Middle frontal gyrus (tissue), 1 donor: Measurements from ENCODE around the gene METTL8.

ENCODE experiments used
- DNase-seq: peaks from one replicate; pipeline ENCODE4 v3.0.0-alpha.2; 2015; ENCODE audit warnings: low spot score; ENCODE audit errors: extremely low spot score

The METTL8 gene

DNA sequence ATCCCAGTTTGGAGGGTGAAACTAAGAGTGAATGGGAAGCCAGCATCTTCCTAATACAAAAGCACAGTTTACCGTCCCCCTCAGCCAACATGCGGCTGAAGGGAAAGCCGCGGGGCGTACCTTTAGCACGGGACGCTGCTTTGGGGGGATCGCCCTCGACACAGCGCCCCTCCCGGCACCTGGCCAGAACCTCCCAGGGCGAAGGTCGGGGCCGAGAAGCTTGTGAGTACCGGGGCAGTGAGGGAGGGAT is at the start of gene METTL8:
METTL8 (minus strand) TSS at position 228 of the 250 bp plus-strand sequence. CDS start 41,805 bp downstream, outside the sequence.
- no peak for DNase-seq

DNA sequence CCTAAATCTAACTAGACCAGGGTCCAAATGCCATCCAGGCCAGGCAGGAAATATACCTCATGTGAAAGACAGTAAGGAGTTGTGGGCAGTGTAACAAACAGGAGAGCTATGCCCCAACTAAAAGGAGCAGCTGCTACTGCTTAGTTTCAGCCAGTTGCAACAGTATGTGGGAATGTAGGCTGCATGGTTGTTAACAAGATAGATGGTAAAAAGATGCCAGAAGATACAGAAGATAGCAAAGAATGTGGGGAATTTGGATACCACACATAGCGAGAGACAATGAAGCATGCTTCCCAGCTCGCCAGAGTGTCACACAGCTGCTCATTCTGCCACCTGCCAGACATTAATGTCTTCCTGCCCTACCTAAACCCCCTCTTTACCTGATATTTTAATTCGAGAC is 49.1 kb upstream of the METTL8 start:
- no peak for DNase-seq

- DNase-seq = no peak
These were observed 48.5 kb upstream of the METTL8 start for GRCh38 chr2:171482308-171482707.

DNA sequence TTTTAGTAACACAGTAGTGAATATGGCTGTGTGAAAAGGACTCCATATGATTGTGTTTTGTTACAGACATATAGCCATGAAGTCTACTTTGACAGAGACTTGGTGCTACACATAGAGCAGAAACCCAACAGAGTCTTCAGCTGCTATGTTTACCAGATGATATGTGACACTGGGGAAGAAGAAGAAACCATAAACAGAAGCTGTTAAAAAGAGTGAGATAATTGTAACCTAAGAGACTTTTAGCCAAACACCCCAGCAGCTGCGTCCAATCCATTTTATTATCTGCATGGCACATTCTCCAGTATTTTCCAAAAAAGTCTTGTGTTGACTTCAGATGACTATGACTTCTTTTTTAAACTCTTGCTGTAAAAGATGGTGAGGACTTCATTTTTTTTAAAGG is 47.1 kb upstream of the METTL8 start:
- DNase-seq = no peak

- no peak for DNase-seq
These were observed 45.5 kb upstream of the METTL8 start for GRCh38 chr2:171479154-171479814.

- no peak for DNase-seq
These were observed 44.6 kb upstream of the METTL8 start for GRCh38 chr2:171478345-171478744.

GRCh38 chr2:171475979-171476378 is 42.2 kb upstream of the METTL8 start:
- DNase-seq = no peak

DNA sequence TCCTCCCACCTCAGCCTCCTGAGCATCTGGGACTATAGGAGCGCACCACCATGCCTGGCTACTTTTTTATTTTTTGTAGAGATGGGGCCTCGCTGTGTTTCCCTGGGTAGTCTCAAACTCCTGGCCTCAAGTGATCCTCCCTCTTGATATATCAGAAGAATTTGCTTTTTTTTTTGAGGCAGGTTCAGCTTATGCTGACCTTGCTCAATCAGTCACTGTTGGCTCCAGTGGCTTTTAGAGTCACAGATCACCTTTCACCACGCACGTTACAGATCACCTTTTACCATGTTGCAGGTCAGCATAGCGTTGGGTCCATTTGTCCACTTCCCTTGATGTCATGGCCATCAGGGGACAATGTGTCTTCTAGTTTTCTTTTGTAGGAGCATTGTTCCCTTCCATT is 36.3 kb upstream of the METTL8 start:
- DNase-seq = no peak

DNA sequence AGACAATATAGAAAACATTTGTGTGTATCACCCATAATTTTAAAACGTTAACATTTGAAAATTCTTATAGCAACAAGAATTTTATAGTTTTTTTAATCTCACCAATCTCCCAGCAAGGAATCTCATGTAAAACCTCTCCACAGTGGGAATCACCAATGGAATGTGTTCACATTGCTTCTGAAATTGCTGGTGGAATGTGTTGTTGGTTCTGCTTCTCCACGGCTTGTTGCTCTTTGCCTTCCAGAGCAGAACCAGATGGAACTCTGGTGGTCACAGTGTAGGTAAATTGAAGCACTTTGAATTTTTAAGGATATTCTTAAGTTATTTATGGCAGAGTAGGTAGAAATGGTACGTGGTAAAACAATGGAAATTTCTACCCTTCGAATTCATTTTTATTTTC is 35.4 kb upstream of the METTL8 start:
- no peak for DNase-seq

- DNase-seq = no peak
These were observed 26.7 kb upstream of the METTL8 start for GRCh38 chr2:171460537-171460936.

- DNase-seq = no peak
These were observed 25.7 kb upstream of the METTL8 start for GRCh38 chr2:171459498-171459897.

DNA sequence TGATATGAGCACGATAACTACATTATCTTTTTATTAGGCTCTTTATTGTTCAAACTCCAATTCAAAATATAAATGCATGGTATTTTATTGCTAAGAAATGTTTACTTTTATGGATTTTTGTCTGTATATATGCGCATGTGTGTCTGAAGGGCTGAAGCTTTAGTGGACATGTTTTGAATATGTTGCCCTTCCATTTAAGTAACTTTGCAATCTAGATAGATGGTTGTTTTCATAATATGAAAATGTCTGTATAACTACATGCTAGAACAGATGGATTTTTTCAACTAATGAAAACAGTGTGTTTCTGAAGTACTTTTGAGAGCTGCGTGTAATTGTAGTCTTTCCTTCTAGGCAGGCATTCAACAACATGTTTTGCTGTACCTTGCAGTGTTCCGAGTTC is 19.0 kb upstream of the METTL8 start:
- DNase-seq = no peak

DNA sequence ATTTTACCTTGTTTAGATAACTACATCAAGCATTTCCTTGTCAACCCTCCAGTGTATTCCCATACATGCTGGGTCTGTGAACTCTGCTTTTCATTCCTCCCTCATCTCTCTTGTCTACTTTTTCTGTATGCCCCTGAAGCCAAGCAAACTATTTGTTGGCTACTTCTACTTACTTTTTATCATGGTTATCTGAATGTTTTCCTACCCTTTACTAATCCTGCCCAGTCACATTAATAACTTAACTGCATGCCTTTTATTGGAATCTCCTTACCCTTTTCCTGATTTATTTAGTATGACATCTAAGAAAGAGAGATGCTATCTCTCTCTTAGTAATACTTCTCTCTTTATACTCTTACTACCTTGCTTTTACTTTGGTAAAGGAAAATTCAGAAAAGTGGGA is 17.3 kb upstream of the METTL8 start:
- DNase-seq = no peak

- DNase-seq = no peak
These were observed 13.9 kb upstream of the METTL8 start for GRCh38 chr2:171447675-171448074.

- DNase-seq = no peak
These were observed 7.7 kb upstream of the METTL8 start for GRCh38 chr2:171441470-171441869.

DNA sequence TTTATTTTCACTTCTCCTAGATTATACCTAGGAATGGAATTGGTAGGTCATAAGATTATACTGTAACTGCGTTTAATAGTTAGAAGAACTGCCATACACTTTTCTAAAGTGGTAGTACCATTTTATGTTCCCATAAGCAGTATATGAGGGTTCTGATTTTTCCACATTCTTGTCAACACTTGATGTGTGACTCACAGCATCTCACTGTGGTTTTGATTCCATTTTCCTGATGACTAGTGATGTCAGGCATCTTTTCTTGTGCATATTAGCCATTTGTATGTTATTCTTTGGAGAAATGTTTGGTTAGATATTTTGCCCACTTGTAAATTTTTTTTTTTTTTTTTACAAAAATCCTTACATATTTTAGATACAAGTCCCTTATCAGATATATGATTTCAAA is 2.5 kb upstream of the METTL8 start:
- no peak for DNase-seq

DNA sequence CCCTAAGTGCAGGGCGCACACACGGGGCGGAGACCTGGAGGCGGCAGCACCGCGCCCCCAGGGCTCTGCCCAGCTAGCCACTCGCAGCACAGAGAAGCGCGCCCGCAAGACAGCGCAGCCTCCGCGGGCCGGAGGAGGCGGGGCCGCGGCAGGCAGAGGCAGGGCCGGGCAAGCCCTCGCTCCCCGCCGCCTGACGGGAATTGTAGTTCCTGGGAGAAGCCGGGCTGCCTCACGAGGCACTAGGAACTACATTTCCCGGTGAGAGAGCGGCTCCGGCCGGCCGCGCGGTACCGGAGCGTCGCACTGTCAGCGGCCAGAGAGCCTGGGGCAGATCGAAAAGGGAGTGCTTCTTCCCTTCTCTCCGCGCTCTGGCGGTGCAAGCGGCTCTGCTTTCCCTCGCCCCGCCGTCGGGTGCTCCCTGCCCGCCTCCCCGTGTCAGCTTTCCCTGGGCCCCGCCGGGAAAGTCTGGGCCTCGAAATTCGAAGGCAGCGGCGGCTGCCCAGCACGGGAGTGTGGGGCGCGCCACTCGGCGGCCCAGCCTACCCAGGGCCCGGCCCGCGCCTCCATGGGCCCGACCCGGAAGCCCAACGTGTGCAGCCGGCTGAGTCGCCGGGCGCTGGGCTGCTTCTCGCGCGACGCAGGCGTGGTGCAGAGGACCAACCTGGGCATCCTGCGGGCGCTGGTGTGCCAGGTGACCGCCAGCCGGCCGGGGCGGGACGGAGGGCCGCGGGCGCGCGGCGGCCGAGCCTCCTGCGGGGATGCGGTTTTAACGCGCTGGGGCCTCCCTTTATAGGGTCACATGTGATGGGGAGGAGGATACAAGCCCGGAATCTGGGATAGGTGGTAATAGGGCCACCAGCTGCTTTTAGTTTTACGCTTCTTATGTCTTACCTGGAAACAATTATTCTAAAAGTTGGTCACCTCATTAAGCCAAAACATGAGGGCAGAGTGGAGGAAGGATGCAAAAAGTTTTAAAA is 511 bp upstream of the METTL8 start, which contains the start of gene DCAF17:
DCAF17 (plus strand) TSS at position 214 of the 977 bp plus-strand sequence; CDS start at position 566, 352 bp downstream.
- peak; percentile 93 for DNase-seq

DNA sequence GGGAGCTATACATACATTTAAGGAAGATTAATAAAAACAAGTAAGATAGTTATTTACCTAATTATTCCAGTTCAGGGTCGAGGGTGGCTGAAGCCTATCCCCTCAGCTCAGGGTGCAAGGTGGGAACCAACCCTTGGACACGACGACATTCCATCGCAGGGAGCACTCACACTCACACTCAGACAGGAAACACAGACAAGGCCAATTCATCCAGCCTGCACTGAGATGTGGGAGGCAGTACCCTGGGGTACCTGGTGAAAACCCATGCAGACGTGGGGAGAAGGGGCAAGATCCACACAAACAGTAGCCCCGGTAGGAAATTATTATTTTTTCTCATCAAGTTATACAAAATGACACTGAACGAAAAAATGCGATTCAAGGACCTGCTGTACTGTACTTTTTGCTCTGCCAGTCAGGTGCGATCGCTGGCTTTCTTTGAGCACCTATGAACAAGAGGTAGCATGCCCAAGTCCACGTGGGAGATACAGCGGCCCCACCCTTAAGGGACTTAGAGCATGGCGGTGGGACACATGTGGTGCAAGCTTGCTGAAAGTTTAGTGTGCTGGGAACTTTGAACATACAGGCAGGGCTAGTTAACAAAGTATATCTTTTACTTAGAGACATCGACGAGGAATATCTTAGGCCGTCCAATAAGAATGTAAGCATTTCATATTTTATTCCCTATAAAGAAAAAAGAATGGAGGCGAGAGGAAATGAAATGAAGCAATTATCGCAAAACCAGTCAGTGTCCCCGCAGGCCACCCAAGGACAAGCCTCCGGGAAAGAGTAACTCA is 624 bp downstream of the METTL8 start:
- no peak for DNase-seq

GRCh38 chr2:171432206-171432968 is 1.4 kb downstream of the METTL8 start:
- no peak for DNase-seq

DNA sequence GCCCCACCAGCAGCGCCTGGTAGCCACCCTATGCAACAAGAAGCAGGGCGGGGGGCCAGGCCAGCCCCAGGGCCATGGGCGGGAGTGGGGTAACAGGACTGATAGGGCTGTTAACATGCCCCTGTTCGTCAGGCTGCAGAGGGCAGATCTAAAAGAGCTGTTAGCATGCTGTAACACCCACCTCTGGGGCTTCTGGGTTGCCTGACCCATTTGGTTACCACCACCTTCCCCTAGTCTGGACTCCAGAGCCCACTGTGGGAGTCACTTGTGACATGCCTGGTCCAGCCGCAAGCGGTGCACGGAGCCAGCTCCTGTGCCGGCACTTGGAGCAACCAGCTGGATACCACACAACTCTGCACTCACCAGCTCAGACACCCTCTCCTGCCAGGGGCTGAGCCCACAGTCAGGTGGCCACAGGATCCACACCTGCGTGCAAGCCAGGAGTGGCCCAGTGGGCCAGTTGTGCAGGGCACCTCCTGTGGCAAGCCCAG is 2.1 kb downstream of the METTL8 start:
- DNase-seq = no peak
